Midbrain (tissue), 1 donor: ENCODE measurements around the gene MED6.

Experiments used
- DNase-seq: peaks from one replicate; lab custom pipeline; 2025; lab: John Stamatoyannopoulos, UW

The MED6 gene

DNA sequence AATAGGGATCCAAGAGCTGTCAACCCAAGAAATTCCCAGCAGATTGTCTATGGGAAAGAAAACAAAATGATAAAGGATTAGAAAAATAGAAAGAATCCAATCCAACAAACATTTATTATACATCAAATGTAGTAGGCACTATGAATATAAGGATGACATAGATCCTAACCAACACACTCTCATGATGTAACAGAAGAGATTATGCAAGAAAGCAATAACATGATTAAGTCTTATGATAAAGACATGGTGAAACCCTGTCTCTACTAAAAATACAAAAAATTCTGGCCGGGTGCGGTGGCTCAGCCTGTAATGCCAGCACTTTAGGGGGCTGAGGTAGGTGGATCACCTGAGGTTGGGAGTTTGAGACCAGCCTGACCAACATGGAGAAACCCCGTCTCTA, 2.7 kb downstream of the MED6 start:
- no peak for DNase-seq

DNA sequence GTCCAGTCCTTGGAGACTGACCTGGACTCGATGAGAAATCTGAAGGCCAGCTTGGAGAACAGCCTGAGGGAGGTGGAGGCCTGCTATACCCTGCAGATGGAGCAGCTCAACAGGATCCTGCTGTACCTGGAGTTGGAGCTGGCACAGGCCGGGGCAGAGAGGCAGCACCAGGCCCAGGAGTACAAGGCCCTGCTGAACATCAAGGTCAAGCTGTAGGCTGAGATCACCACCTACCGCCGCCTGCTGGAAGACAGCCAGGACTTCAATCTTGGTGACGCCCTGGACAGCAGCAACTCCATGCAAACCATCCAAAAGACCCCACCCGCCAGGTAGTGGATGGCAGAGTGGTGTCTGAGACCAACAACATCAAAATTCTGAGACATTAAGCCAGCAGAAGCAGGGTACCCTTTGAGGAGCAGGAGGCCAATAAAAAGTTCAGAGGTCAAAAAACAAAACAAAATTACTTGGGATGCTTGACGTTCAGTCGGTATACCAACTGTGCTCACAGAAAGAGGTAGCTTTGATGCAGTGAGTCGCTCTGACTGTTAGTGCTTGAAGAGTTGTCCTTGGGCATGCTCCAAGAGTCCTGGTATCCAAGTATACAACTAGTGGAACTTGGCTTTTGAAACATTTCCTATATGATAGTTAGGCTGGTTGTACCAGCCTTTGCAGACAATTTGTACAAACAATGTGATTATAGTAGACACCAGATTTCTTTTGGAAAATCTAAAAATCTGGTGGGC, 4.8 kb downstream of the MED6 start:
- DNase-seq = no peak

DNA sequence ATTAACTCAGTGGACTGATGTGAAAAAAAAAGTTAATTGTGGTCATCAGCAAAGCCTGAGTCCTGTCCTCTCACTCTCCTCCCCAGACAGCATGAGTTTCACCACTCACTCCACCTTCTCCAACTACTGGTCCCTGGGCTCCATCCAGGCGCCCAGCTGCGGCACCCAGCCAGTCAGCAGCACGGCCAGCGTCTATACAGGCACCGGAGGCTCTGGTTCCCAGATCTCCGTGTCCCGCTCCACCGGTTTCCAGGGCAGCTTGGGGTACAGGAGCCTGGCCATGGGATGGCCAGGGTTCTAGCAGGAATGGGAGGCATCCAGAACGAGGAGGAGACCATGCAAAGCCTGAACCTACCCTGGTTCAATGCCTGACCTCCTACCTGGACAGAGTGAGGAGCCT, 6.0 kb downstream of the MED6 start:
- DNase-seq = no peak

DNA sequence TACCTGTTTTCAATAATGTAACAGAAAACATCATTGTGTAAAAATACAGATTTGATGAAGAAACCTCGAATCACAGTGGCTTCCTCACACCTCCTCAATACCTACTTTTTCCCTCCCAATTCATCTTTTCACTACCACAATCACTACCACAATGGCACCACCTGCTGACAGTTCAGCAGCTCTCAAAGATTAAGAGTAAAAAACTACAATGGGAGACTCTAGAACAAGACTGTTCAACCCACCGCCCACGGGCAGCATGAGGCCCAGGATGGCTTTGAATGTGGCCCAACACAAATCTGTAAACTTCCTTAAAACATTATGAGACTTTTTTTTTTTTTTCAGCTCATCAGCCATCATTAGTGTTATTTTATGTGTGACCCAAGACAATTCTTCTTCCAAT, 15.2 kb downstream of the MED6 start:
- DNase-seq = no peak

DNA sequence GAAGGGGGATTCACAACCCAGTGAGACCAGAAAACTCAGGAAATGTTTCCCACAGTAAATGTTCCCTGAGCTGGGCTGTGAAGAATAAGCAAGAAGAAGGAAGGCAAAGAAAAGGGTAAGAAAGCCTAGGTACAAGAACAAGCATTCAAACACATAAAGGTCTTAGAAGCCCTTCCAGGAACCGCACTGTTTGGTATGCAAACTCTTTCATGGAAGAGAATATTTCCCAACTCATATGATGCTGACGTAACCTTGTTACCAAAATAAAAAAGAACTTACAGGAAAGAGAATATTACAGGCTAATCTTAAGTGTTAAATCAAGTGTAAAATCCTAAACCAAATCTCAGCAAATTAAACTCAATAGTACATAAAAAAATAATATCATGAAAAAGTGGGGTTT, 23.6 kb downstream of the MED6 start:
- DNase-seq = no peak

DNA sequence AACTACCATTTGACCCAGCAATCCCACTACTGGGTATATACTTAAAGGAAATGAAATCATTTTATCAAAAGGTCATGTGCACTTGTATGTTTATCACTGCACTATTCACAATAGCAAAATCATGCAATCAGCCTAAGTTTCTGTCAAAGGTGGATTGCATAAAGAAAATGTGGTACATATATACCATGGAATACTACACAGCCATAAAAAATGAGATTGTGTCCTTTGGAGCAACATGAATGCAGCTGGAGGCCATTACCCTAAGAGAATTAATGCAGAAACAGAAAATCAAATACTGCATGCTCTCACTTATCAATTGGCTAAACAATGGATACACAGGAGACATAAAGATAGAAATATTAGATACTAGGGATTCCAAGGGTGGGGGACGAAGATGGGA, 27.4 kb downstream of the MED6 start:
- no peak for DNase-seq

DNA sequence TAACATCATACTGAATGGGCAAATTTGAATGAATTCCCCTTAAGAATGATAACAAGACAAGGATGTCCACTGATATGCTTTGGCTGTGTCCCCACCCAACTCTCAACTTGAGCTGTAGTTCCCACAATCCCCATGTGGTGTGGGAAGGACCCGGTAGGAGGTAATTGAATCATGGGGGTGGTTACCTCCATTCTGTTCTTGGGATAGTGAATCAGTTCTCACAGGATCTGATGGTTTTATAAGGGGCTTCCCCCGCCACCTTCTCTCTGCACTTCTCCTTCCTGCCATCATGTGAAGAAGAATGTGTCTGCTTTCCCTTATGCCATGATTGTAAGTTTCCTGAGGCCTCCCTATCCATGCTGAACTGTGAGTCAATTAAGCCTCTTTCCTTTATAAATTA, 29.3 kb downstream of the MED6 start:
- DNase-seq = no peak

DNA sequence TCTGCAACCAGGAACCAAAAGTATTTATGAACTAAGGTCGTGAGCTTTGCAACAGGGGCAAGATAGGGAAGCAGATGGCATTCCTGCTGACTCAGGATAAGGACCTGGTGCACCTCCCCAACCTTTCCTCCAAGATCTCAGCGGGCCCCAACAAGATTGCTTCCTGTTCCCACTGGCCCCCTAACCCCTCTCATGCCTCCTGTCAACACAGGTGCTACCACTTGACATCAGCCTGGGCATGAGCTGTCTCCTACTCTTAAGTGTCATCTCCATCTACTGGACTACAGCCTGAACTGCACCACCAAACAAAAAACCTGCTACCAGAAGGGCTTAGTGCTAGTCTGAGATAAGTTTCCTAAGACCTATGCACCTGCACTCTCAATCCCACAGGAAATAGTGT, 32.7 kb downstream of the MED6 start:
- no peak for DNase-seq

DNA sequence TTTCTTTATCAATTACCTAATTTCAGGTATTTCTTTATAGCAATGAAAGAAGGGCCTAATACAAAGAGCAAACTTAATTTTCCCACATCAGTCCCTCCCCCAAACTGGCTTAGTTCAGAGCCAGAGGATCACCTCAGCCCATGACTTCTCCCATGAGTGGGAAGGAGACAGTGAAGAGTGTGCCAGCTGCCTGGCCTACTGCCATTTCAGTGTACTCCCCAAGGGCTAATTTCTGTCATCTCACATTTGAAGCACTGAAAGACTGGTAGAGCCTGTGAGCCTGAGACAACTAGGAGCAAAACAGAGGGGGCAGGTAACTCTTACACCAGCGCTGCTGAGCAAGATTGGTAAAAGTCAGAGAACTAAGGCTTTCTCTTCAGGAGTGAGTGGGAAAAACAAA, 36.6 kb downstream of the MED6 start:
- no peak for DNase-seq

DNA sequence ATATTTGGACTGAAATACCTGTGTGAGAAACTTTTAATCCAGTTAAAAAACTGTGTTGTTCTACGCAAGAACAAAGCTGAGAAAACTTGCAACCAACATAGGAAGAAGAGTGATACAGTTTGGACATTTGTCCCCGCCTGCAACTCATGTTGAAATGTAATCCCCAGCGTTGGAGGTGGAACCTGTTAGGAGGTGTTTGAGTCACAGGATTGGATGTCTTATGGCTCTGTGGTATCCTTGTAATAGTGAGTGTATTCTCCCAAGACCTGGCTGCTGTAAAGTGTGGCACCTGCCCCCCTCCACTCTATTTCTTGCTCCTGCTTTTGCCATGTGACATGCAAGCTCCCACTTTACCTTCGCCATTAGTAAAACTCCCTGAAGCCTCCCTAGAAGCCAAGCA, 37.0 kb downstream of the MED6 start:
- DNase-seq = no peak

DNA sequence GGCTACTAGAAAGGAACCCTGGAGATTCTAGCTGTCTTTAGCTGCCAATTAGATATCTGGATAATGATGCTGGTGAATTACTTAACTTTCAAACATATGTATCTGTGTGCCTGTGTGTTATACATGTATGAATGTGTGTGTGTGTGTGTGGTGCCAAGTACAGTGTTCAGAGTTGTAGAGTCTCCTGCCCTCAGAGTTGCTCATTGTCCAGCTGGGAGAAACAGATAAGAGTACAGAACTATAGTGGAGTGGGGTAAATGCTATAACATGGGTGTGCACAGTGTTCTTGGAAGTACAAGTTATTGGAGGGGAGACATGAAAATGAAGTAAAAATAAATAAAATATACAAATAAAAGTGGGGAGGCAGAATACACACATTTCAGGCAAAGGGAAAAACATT, 42.1 kb downstream of the MED6 start:
- DNase-seq = no peak

DNA sequence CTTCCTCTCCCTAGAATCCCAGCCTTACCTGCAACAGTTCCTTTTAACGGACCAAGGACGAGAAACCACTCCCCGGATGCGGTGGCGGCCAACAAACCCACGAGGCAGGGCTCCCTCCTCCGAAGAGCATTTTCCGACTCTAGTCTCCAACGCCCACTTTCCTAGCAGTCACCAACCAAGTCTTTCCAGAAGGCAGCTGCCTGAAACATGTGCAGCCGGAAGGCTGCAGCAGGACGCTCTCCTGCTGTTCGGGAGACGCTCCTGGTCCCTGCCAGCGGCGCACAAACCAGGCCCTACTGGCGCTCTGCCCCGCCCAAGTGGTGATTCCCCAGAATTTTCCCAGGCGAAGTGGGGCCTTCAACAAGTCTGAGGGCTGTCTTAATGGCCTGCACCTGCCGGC, 44.6 kb downstream of the MED6 start:
- no peak for DNase-seq

DNA sequence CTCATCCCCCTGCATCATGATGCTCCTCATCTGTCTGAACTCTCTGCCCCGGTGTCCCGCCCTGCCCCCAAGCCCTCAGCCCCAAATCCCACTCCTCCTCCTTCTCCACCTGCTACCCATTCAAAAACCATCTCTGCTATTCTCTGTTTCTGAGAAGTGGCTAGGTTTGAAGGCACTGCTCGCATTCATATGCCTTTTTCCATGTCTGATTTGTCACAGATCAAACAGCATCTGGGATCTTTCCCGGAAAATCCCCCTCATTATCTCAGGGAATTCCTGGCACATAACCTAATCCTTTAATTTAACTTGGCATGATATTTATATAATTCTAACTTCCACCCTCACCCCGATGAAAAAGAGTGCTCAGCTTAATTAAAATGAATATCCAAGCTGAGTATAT, 62.4 kb downstream of the MED6 start:
- no peak for DNase-seq

DNA sequence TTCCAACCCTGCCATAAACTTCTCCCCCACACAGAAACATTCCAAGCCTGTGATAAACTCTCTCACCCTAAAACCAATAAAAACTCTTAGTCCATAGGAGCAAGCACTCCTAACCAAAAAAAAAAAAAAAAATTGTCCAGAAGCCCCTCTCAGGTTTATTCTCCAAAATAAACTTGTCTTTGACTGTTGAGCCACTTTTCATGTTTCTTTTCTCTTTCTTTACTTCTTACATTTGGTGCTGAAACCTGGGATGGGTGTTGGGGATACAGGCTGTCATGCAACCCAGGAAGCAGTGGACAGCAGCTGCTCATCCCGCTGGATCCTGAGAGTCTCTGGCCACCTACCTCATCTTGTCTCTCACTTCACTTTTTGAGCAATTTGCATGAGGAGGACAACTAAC, 63.6 kb downstream of the MED6 start:
- DNase-seq = no peak

DNA sequence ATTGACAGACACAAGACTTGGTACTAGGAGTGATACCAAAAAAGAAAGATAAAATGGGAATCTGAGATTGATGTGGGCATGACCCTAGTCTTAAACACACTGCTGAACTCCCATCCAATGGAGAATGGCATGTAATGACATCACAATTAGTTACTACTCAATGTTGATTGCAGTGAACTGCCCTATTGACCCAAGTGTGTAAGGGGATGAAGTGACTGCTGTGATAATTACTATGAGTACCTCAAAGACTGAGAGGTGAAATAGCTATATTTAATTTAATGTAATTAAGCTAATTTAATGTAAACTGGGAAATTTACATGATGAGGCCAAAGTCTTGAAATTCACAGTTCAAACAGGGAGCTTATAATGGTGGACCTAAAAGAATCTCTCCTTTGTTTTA, 65.6 kb downstream of the MED6 start, which contains the start of gene ADAM20:
Gene ADAM20, minus strand, starts transcription at position 101 of the 400 bp plus-strand sequence. CDS start 10,247 bp downstream, outside the sequence.
- no peak for DNase-seq
